HL-60/S4 treated with retinoic acid at 250 ng/mL for 4 days and 3 days (cell line): ENCODE measurements around the gene MBTPS1.

ENCODE experiments used
- in situ Hi-C: fragments of 300-500 bp; cut with MboI; formaldehyde crosslinking; loops from 2 replicates; pipeline ENCODE4 v1.7.0; 2022; ENCODE audit warnings: low sequenced_read_pairs

Gene MBTPS1

DNA sequence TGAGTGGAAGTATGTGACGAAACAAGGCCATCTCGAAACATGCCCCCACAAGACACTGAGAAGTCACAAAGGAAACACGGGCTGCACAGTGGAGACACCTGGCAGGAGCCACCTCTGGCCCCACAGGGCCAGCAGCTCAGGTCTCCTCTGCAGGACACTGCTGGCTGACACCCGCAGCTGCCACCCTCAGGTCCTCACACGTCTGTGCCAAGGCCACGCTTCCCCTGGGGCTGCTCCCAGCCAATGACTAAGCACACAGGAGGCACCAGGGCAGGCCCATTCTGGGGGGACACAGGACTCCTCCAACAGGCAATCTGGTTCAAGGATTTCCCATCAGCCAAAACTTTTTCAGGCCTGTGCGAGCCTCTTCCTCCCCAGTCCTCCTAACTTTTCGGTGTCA is 36.4 kb downstream of the MBTPS1 start:
- in situ Hi-C loops: no loop called here

- in situ Hi-C loops: no loop called here
Observed at GRCh38 chr16:84079664-84080063, 37.1 kb downstream of the MBTPS1 start.

DNA sequence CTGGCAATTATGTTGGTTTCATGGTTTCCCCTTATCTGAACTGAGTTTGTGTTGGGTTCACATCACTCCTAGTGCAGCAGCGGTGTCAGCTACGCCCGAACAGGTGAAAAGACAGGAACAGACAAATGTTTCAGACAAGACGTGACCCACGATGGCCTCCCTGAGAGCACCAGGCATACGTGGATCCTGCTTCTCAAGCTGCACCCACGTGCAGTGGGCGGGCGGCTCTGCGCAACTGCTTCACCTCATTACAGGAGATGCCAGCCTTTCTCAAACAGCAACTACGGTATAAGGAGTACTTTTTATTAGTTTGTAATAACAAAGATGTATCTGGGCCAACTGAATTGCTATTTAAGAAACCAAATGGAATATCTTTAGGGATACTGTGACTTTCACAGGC is 41.4 kb downstream of the MBTPS1 start:
- in situ Hi-C loops: no loop called here

GRCh38 chr16:84074721-84075120 is 42.0 kb downstream of the MBTPS1 start:
- in situ Hi-C loops: loop anchor here (25.0 kb wide), 1 partner anchor 413 kb away; no protein-coding TSS in a partner anchor

- in situ Hi-C loops: loop anchor here (25.0 kb wide), 1 partner anchor 415 kb away; no protein-coding TSS in a partner anchor
Observed at GRCh38 chr16:84072014-84072413, 44.7 kb downstream of the MBTPS1 start.

DNA sequence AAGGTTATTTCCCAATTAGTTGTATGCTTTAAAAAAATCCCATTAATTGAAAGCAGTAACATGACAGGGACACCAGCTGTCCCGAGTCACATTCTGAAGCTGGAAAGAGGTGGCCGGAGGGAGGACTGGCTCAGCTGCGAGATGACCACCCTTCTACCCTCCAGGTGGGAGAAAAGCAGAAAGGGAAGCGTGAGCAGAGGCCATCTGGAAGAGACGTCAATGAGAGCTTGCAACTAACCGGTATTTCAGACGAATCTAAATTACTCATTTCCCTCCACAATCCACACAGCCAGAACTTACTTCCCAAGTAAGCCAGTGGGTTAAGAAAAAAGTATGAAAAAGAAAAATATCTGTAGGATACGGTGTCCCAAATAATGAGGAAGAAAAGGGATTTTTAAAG is 45.6 kb downstream of the MBTPS1 start:
- in situ Hi-C loops: loop anchor here (25.0 kb wide), 1 partner anchor 416 kb away; no protein-coding TSS in a partner anchor

DNA sequence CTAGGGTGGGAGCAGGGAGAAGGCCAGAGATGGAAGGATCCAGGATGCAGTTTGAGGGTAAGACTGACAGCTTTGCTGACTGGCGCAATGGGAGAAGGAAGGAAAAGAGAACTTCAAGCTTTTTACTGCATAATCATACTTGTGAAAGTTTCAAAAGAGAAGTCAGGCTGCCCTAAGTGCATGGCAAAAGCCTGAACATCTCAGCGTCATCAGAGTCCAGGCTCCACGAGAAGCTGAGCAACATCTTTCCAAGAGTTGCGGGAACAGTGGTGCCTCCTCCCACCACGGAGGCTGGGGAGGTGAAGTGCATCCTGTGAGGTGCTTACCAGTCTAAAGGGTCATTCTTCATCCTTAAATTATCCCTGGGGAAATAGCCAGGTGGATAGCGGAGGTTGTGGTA is 47.2 kb downstream of the MBTPS1 start:
- in situ Hi-C loops: loop anchor here (10.0 to 25.0 kb wide), 2 partner anchors 115 to 418 kb away; partner anchors contain the start of gene OSGIN1

GRCh38 chr16:84068783-84069462 is 47.8 kb downstream of the MBTPS1 start:
- in situ Hi-C loops: loop anchor here (10.0 to 25.0 kb wide), 2 partner anchors 114 to 418 kb away; partner anchors contain the start of gene OSGIN1

GRCh38 chr16:84068041-84068440 is 48.7 kb downstream of the MBTPS1 start:
- in situ Hi-C loops: loop anchor here (10.0 to 25.0 kb wide), 2 partner anchors 113 to 419 kb away; partner anchors contain the start of gene OSGIN1

DNA sequence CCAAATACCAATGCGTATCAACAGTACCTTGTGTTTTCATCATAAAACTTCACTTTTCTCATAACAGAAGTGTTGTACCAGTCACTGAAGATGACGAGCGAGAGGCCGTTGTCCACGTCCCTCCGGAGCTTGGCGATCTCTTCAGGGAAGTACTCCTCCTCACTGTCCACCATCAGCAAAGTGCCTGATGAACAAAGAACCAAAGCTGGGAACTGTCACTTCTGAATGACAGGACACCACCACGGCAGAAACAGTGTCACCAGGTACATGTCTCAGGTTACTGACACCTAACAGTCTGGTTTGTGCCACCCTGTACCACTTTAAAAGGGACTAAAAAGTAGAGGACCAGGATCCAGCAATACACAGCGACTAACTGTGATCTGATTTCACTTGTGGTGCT is 49.1 kb downstream of the MBTPS1 start:
- in situ Hi-C loops: loop anchor here (10.0 to 25.0 kb wide), 2 partner anchors 113 to 420 kb away; partner anchors contain the start of gene OSGIN1

DNA sequence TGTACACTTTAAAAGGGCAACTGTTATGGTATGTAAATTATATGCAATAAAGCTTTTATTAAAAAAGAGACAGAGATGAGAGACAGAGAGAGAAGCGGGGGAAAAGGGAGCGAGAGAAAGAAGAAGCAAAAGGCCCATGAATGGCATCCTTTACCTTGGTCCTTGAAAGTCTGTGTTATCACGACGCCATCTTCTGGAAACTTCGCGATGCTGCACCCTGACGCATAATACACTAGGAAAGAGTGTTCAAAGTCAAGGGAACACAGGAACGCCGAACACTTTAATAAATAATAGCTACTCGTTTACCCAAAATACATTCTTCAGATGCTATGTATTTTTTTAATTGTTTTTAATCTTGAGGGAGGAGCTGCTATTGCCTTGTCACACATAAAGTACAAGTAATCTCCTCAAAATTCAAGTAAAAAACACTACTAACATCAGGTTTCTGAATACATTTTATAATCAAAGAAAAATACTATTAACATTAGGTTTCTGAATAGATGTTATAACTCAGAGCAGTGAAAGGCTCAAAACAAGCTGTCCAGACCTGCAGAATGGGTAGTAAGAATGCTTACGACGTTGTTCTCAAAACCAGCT is 51.1 kb downstream of the MBTPS1 start:
- in situ Hi-C loops: loop anchor here (10.0 to 25.0 kb wide), 2 partner anchors 111 to 422 kb away; partner anchors contain the start of gene OSGIN1

DNA sequence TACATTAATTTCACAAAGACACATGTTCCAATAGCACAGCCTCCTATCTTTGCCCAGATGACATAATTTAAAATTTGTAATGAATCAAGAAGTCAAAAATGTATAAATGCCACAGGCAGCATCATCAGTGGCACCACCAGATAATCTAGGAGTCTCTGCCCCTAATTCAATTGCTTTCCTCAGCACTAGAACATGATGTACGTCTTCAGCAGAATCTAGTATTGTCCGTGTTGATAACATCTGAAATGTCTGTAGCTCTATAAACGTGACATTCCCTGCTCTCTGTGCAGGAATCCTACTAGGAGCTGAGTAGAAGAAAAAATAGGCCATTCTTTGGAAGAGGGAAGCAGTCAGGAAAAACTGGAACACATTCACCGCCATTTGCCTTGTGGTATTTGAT is 52.8 kb downstream of the MBTPS1 start:
- in situ Hi-C loops: loop anchor here (10.0 to 25.0 kb wide), 2 partner anchors 109 to 423 kb away; partner anchors contain the start of gene OSGIN1

DNA sequence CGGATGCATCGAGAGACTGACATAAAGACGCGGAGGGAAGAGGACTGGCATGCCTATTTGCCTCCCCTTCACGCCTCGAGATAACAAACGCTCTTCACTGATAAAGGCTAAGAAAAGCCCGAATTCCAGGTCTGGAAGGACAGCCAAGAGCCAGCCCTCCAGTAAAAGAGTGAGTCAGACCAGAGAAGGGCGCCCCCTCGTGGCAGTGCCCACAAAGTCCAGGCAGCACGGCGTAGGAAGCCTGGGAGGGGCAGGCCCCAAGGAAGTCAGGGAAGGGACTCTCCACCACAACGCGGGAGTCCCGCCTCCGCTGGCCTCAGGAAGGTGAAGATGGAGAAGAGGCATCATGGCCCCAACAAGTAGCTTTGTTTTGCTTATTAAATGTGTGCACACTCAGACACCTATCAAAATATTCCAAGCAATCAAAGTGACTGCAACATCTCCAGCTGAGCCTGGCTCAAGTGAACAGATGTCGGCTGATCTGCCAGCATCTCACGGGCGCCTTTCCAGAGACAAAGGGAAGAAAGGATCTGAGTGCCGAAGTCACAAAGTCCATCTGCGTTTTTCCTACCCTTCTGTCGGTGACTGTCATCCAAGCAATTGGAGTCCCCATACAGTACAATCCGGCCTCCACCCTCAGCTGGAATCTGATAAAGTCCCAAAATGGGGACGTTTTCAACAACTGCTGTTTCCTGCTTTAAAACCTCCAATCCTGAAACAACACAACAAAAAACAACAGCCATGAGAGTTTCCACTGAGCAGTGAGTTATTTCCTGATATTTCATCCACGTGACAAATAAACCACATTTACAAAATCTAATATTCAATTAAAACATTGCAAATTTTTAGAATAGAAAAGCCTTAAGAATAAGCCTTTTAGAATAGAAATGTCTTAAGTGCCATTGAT is 53.8 kb downstream of the MBTPS1 start:
- in situ Hi-C loops: loop anchor here (10.0 to 25.0 kb wide), 2 partner anchors 108 to 424 kb away; partner anchors contain the start of gene OSGIN1

- in situ Hi-C loops: loop anchor here (10.0 to 25.0 kb wide), 2 partner anchors 107 to 426 kb away; partner anchors contain the start of gene OSGIN1
Observed at GRCh38 chr16:84061236-84061819, 55.4 kb downstream of the MBTPS1 start.

DNA sequence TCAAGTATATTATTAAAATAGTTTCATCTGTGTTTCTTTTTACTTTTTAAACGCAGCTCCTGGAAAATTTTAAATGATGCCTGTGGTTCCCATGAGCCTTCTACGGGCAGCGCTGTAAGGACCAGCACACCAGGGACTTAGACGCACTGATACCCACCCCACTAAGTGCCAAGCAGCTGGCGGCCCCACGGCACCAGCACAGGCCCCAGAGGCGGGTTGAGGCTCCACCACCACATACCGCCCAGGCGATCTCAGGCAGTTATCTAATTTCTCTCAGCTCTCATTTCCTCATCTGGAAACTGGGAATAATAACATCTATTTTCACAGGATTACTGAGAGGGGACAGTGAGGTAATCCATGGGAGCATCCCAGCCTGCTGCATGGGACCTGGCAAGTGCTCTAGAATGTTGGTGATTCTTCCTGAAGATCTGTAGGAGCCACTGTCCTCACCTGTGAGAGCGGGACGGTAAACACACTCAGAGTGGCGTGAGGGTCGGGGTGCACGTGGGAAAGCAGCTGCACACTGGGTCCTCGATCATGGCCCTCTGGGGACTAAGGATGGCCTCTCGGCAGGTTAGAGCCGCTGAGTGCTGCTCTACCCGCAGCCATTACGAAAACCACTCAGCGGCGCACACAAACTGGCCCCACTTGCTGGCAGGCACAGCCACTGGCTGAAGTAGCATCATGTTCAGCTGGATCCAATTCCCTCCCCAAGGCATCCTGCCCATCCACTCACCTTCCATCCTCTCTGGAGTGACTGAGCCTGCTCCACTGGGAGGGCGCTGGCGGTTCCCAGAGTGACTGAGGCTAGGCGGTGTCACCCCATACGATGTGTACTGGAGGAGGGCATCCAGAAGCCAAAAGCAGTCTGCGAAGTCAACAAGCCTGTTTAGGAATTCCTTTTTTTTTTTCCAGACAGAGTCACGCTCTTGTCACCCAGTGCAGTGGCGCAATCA is 56.5 kb downstream of the MBTPS1 start:
- in situ Hi-C loops: loop anchor here (10.0 to 25.0 kb wide), 2 partner anchors 105 to 427 kb away; partner anchors contain the start of gene OSGIN1

DNA sequence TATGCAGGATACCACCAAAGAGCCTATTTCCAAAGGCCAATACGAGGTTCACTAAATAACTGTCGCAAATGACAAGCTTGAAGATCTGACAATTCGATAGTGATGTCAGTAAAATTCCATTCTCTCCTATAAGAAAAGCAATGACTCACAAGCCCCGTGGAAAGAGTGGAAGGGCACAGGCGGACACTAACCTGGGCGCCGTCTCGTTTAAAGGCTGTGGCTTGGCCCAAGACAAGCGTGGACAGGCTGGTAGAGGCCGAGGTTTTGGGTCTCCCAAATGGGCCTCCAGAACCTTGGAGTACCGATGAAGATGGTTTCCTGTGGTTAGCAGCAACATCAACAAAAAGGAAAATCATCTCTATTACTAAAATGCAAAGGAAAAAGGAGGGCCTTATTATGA is 57.6 kb downstream of the MBTPS1 start:
- in situ Hi-C loops: loop anchor here (25.0 kb wide), 1 partner anchor 428 kb away; no protein-coding TSS in a partner anchor

GRCh38 chr16:84058664-84059063 is 58.1 kb downstream of the MBTPS1 start:
- in situ Hi-C loops: loop anchor here (25.0 kb wide), 1 partner anchor 429 kb away; no protein-coding TSS in a partner anchor

DNA sequence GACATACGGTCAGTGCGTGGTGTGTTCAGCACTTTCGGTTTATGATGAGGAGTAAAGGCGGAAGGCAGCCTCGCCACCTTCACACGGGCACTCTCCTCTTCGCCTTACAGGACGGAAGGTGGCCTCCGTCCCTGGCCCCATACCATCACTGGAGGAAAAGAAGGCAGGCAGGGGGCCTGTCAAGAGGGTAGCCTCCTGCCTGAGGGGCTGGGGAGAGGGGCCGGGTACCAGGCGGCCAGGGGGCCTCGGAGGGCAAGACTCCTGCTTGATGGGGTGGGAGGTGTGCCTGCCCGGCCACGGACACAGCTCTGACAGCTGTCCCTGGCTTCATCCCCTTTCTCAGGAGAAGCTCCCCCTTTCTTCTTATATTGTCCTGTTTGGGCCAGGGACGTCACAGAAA is 58.5 kb downstream of the MBTPS1 start:
- in situ Hi-C loops: loop anchor here (25.0 kb wide), 1 partner anchor 429 kb away; no protein-coding TSS in a partner anchor

DNA sequence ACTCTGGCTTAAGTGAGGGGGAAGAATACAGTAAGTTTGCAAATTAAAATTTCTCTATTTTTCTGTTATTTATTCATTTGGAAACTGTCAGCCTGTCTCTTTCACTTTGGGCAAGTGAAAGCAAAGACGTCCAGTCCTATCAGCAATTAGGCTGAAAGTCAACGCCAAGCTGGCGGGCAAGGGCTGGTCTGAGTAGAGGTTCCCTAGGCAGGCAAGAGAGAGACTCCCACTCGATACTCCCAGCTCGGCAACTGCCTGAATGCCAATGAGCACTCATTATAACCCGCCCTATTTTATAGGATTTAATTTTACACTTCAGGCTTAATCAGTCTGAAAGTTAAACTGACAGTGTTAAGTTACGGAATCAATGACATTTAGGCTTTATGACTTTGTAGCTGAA is 59.8 kb downstream of the MBTPS1 start:
- in situ Hi-C loops: loop anchor here (25.0 kb wide), 1 partner anchor 430 kb away; no protein-coding TSS in a partner anchor
